HUES64 (cell line): Measurements from ENCODE around the gene KCTD1.
"Not testable (repeated sequence)": the region's sequence is repeated elsewhere in the genome, so short reads cannot be mapped to it uniquely, and the experiment has no call there.

ENCODE experiments used
- H3K27ac ChIP-seq: 2 replicates; pipeline ENCODE4 v1.7.0; 2013; ENCODE audit warnings: low read depth, low read length, inconsistent platforms
- H3K27me3 ChIP-seq: 2 replicates; pipeline ENCODE4 v1.6.1; 2013; ENCODE audit warnings: mild to moderate bottlenecking, low read length; ENCODE audit not compliant: insufficient read depth
- H3K36me3 ChIP-seq: 2 replicates; pipeline ENCODE4 v1.6.1; 2013; ENCODE audit warnings: mild to moderate bottlenecking, low read length; ENCODE audit not compliant: insufficient read depth
- H3K4me1 ChIP-seq: 2 replicates; pipeline ENCODE4 v1.6.1; 2013; ENCODE audit warnings: mild to moderate bottlenecking, low read length, moderate library complexity; ENCODE audit not compliant: insufficient read depth
- H3K4me3 ChIP-seq: 2 replicates; pipeline ENCODE4 v1.5.1; 2013; ENCODE audit warnings: mild to moderate bottlenecking, low read length, moderate library complexity
- H3K9ac ChIP-seq: 2 replicates; pipeline ENCODE4 v1.6.1; 2013; ENCODE audit warnings: mild to moderate bottlenecking, low read depth, low read length
- H3K9me3 ChIP-seq: 2 replicates; pipeline ENCODE4 v1.6.1; 2013; ENCODE audit warnings: low read depth, low read length; ENCODE audit not compliant: insufficient read depth
- WGBS: fragments of 150-250, 120-280 bp; methylation state at CpG from one replicate; pipeline ENCODE4 v1.1.7; 2013; ENCODE audit warnings: missing lambda C conversion rate; 5-methylcytosine and 5-hydroxymethylcytosine counted together

KCTD1 gene

GRCh38 chr18:26454192-26454591 lies 94.2 kb downstream of the KCTD1 start:
- Histone ChIP-seq H3K9me3 (no peaks in the 10 kb centered on the region), H3K27ac (no peak overlapping the region), H3K27me3 (peaks cover 4% of the 10 kb centered on the region; the same call in 1 of the 2 replicates), H3K9ac (no peak overlapping the region), H3K4me1 (peaks cover 10% of the 10 kb centered on the region), H3K36me3 (peaks cover 17% of the 10 kb centered on the region), H3K4me3 (no peak overlapping the region)
- 95% methylated on average over 3 of the region's 3 CpGs for WGBS

GRCh38 chr18:26453386-26453901 lies 94.9 kb downstream of the KCTD1 start:
- Histone ChIP-seq H3K9me3 (no peaks in the 10 kb centered on the region), H3K27ac (no peak overlapping the region), H3K4me3 (no peak overlapping the region), H3K36me3 (peaks cover 17% of the 10 kb centered on the region), H3K27me3 (no peaks in the 10 kb centered on the region; the same call in 1 of the 2 replicates), H3K4me1 (peaks cover 17% of the 10 kb centered on the region), H3K9ac (no peak overlapping the region)
- WGBS, result 92% methylated on average over 4 of the region's 4 CpGs

GRCh38 chr18:26450989-26451682 lies 97.2 kb downstream of the KCTD1 start:
- WGBS, result 92% methylated on average over 7 of the region's 8 CpGs
- peaks cover 9% of the 10 kb centered on the region; the same call in 1 of the 2 replicates for H3K4me1 ChIP-seq

GRCh38 chr18:26448714-26449159 lies 99.6 kb downstream of the KCTD1 start:
- H3K4me3 ChIP-seq, result no peak overlapping the region
- H3K9me3 ChIP-seq, result peaks cover 3% of the 10 kb centered on the region; the same call in 1 of the 2 replicates
- H3K36me3 ChIP-seq, result no peaks in the 10 kb centered on the region
- H3K27me3 ChIP-seq, result no peaks in the 10 kb centered on the region
- no peak overlapping the region for H3K9ac ChIP-seq
- peaks cover 9% of the 10 kb centered on the region; the same call in 1 of the 2 replicates for H3K4me1 ChIP-seq
- WGBS, result 80% methylated on average over 6 of the region's 8 CpGs
- H3K27ac ChIP-seq, result no peak overlapping the region

More at GRCh38 chr18:26450989-26451682, 97.2 kb downstream of the KCTD1 start:
- no peaks in the 10 kb centered on the region for H3K9me3 ChIP-seq
- no peak overlapping the region for H3K9ac ChIP-seq
- H3K27ac ChIP-seq, result no peak overlapping the region
- H3K27me3 ChIP-seq, result no peaks in the 10 kb centered on the region
- H3K36me3 ChIP-seq, result peaks cover 17% of the 10 kb centered on the region
- no peak overlapping the region for H3K4me3 ChIP-seq

GRCh38 chr18:26443853-26444252 lies 104.5 kb downstream of the KCTD1 start:
- Histone ChIP-seq H3K27me3 (no peaks in the 10 kb centered on the region), H3K9me3 (peaks cover 5% of the 10 kb centered on the region; the same call in 1 of the 2 replicates), H3K4me1 (peaks cover 11% of the 10 kb centered on the region; the same call in 1 of the 2 replicates), H3K9ac (no peak overlapping the region), H3K4me3 (no peak overlapping the region), H3K27ac (no peak overlapping the region), H3K36me3 (no peaks in the 10 kb centered on the region)

- H3K9ac ChIP-seq, result no peak overlapping the region
- H3K27ac ChIP-seq, result no peak overlapping the region
- WGBS, result 100% methylated on average over 2 of the region's 3 CpGs
- H3K4me3 ChIP-seq, result no peak overlapping the region
- H3K27me3 ChIP-seq, result no peaks in the 10 kb centered on the region
- H3K36me3 ChIP-seq, result no peaks in the 10 kb centered on the region
- H3K9me3 ChIP-seq, result peaks cover 5% of the 10 kb centered on the region; the same call in 1 of the 2 replicates
- H3K4me1 ChIP-seq, result 0 out of 2 replicates have a peak, but pooled peaks cover 6% of the 10 kb centered on the region
Measured at GRCh38 chr18:26442126-26442525, 106.2 kb downstream of the KCTD1 start.

- H3K9me3 ChIP-seq, result peaks cover 5% of the 10 kb centered on the region; the same call in 1 of the 2 replicates
- 88% methylated on average over 8 of the region's 8 CpGs for WGBS
- no peak overlapping the region for H3K4me3 ChIP-seq
- peaks cover 14% of the 10 kb centered on the region; the same call in 1 of the 2 replicates for H3K4me1 ChIP-seq
- H3K9ac ChIP-seq, result no peak overlapping the region
- H3K27ac ChIP-seq, result no peak overlapping the region
- no peaks in the 10 kb centered on the region for H3K36me3 ChIP-seq
- no peaks in the 10 kb centered on the region for H3K27me3 ChIP-seq
Measured at GRCh38 chr18:26440644-26441043, 107.7 kb downstream of the KCTD1 start.

- H3K4me3 ChIP-seq, result no peak overlapping the region
- WGBS, result 92% methylated on average over 4 of the region's 4 CpGs
- no peak overlapping the region for H3K27ac ChIP-seq
- H3K9ac ChIP-seq, result no peak overlapping the region
- H3K4me1 ChIP-seq, result peaks cover 14% of the 10 kb centered on the region; the same call in 1 of the 2 replicates
- no peaks in the 10 kb centered on the region for H3K27me3 ChIP-seq
- no peaks in the 10 kb centered on the region for H3K36me3 ChIP-seq
- H3K9me3 ChIP-seq, result peaks cover 5% of the 10 kb centered on the region; the same call in 1 of the 2 replicates
Measured at GRCh38 chr18:26439537-26439936, 108.8 kb downstream of the KCTD1 start.

GRCh38 chr18:26438980-26439379 lies 109.4 kb downstream of the KCTD1 start:
- Histone ChIP-seq H3K36me3 (no peaks in the 10 kb centered on the region), H3K27ac (no peak overlapping the region), H3K9ac (no peak overlapping the region), H3K9me3 (peaks cover 4% of the 10 kb centered on the region; the same call in 1 of the 2 replicates), H3K27me3 (no peaks in the 10 kb centered on the region), H3K4me1 (peaks cover 14% of the 10 kb centered on the region; the same call in 1 of the 2 replicates), H3K4me3 (no peak overlapping the region)
- WGBS, result 93% methylated on average over 5 of the region's 5 CpGs

- H3K27me3 ChIP-seq, H3K27ac ChIP-seq, H3K36me3 ChIP-seq, H3K9me3 ChIP-seq, H3K9ac ChIP-seq, H3K4me3 ChIP-seq: not testable (repeated sequence)
- WGBS, result 95% methylated on average over 2 of the region's 3 CpGs
- H3K4me1 ChIP-seq, result peaks cover 14% of the 10 kb centered on the region; the same call in 1 of the 2 replicates
Measured at GRCh38 chr18:26437634-26438033, 110.7 kb downstream of the KCTD1 start.

- no peaks in the 10 kb centered on the region for H3K36me3 ChIP-seq
- no peak overlapping the region for H3K9ac ChIP-seq
- no peaks in the 10 kb centered on the region for H3K9me3 ChIP-seq
- 83% methylated on average over 11 of the region's 11 CpGs for WGBS
- peaks cover 10% of the 10 kb centered on the region; the same call in 1 of the 2 replicates for H3K4me1 ChIP-seq
- no peaks in the 10 kb centered on the region for H3K27me3 ChIP-seq
- H3K4me3 ChIP-seq, result no peak overlapping the region
- H3K27ac ChIP-seq, result no peak overlapping the region
Measured at GRCh38 chr18:26436176-26437051, 111.9 kb downstream of the KCTD1 start.
